ENCODE measurements around the gene KLHL30.

GRCh38 chr2:238131761-238132462 is 6.6 kb upstream of the KLHL30 start:
- TF ChIP-seq CTCF (IDR thresholded peaks at IDR 0.05) (no peak), POLR2A (IDR thresholded peaks at IDR 0.05) (no peak)
